Psoas muscle (tissue), 8 donors: ENCODE results near the gene PLEKHA6. TPM values are rescaled to one million over a fixed set of nuclear protein-coding genes. Genes with fewer than 3 reads are reported as not detected.
A peak's percentile ranks its signal among the peaks of the same experiment; 100 is the strongest.

ENCODE experiments used
- ATAC-seq, 4 donors: fragments of 200-7000 bp; cut with Tn5 transposase; one replicate each; pipeline ENCODE4 v1.9.1; 2020; ENCODE audit warnings: moderate library complexity in 3 of 4, mild to moderate bottlenecking in 2 of 4
- DNase-seq, 2 donors: peaks; one replicate each; pipeline ENCODE4 v3.0.0-alpha.2; 2020
- H3K27ac ChIP-seq: fragments of 200-600 bp; one replicate; pipeline ENCODE4 v1.8.0; 2022
- H3K27me3 ChIP-seq, 3 donors: fragments of 200-600 bp in 1 of 3; one replicate each; pipeline versions ENCODE4 v1.6.1 to v1.8.0; 2013 to 2022; ENCODE audit warnings: low read length in 2 of 3, mild to moderate bottlenecking in 2 of 3, moderate library complexity in 1 of 3; ENCODE audit not compliant: insufficient read depth in 3 of 3
- H3K36me3 ChIP-seq, 2 donors: fragments of 200-600 bp in 1 of 2; one replicate each; pipeline versions ENCODE4 v1.6.1 to v1.8.0; 2013 to 2022; ENCODE audit warnings: low read depth in 1 of 2, mild to moderate bottlenecking in 1 of 2, moderate library complexity in 1 of 2; ENCODE audit not compliant: insufficient read depth in 1 of 2
- H3K4me1 ChIP-seq: fragments of 200-600 bp; one replicate; pipeline ENCODE4 v1.8.0; 2022
- H3K4me3 ChIP-seq: fragments of 200-600 bp; one replicate; pipeline ENCODE4 v1.8.0; 2022; ENCODE audit warnings: mild to moderate bottlenecking
- H3K9me3 ChIP-seq: fragments of 200-600 bp; one replicate; pipeline ENCODE4 v1.8.0; 2022
- CTCF ChIP-seq: fragments of 200-600 bp; IDR thresholded peaks from one replicate; pipeline ENCODE4 v1.8.0; 2022; ENCODE audit warnings: antibody characterized with exemption
- WGBS, 3 donors: extraction: QIAGEN DNeasy Blood & Tissue Kit; methylation state at CpG; one replicate each; pipeline versions ENCODE4 v1.1.6 to v1.1.7; 2013; 5-methylcytosine and 5-hydroxymethylcytosine counted together
- intact Hi-C, 2 donors: fragments of 100-400 bp; cut with DNase I; formaldehyde crosslinking; loops; one replicate each; pipeline versions ENCODE4 v1.11.0 to v1.14.2; 2022
- polyA plus RNA-seq, 3 donors: library from polyadenylated mRNA; stranded (reverse); fragments of 200-250 nt; gene quantifications; one replicate each; pipeline ENCODE4 v1.2.3, GENCODE V29; 2013
- total RNA-seq, 4 donors: library from RNA; stranded (reverse); fragmentation: NEBNext Ultra II Directional in 2 of 4; extraction: Animal tissue kit (Norgen Biotek cat#: 25700) in 2 of 4; gene quantifications; one replicate each; pipeline versions ENCODE4 v1.2.1 to v1.2.4, GENCODE V29; 2021 to 2023
- donor health status: healthy with polysubstance abuse.
- donor health status: DM: no; HTN: no; CAD: no; lungs with moderate emphysema.
- donor health status: Bipolar disorder and iron deficiency.
- donor health status: healthy.
- donor health status: DM: yes; HTN: yes; CAD: no.
- donor health status: DM: no; HTN: no; CAD: no.
- donor health status: DM: no; HTN: no; CAD: no.
- donor health status: DM: yes; HTN: yes; CAD: no.

The PLEKHA6 gene
- total and polyA plus RNA-seq, 7 donors, result 0.92 to 7.1 (median 1.7) TPM

GRCh38 chr1:204217648-204218000 is 142.1 kb downstream of the PLEKHA6 start:
- no peak for DNase-seq
- TF ChIP-seq CTCF, result no peak
- Histone ChIP-seq H3K4me3 (no peak overlapping the region), H3K9me3 (no peaks in the 10 kb centered on the region), H3K4me1 (no peaks in the 10 kb centered on the region), H3K36me3 (no peaks in the 10 kb centered on the region), H3K27me3 (peaks cover 0 to 35% (median 0%) of the 10 kb centered on the region in 3 donors), H3K27ac (no peak overlapping the region)
- intact Hi-C loops, result no loop called here
- WGBS, 3 donors, result 40 to 43% (median 42%) methylated on average over 4 of the region's 4 CpGs
- no peak for ATAC-seq

- DNase-seq (no peak), ATAC-seq (no peak)
- 77 to 82% (median 80%) methylated on average over 11 of the region's 11 CpGs for WGBS, 3 donors
- intact Hi-C loops, result no loop called here
- no peak overlapping the region for H3K4me3 ChIP-seq
- H3K27me3 ChIP-seq, result peaks cover 0 to 35% (median 0%) of the 10 kb centered on the region in 3 donors
- no peaks in the 10 kb centered on the region for H3K9me3 ChIP-seq
- no peak overlapping the region for H3K27ac ChIP-seq
- H3K4me1 ChIP-seq, result no peaks in the 10 kb centered on the region
- no peaks in the 10 kb centered on the region for H3K36me3 ChIP-seq
- no peak for TF ChIP-seq CTCF
These were observed 142.7 kb downstream of the PLEKHA6 start for GRCh38 chr1:204216880-204217647.

GRCh38 chr1:204216236-204216635 is 143.5 kb downstream of the PLEKHA6 start:
- WGBS, 3 donors, result 87 to 95% (median 88%) methylated on average over 4 of the region's 4 CpGs
- H3K27ac ChIP-seq, result no peak overlapping the region
- TF ChIP-seq CTCF, result no peak
- no peaks in the 10 kb centered on the region for H3K9me3 ChIP-seq
- ATAC-seq, result no peak
- no peak for DNase-seq
- peaks cover 0 to 35% (median 0%) of the 10 kb centered on the region in 3 donors for H3K27me3 ChIP-seq
- no peaks in the 10 kb centered on the region for H3K4me1 ChIP-seq
- intact Hi-C loops, result no loop called here
- no peaks in the 10 kb centered on the region for H3K36me3 ChIP-seq
- H3K4me3 ChIP-seq, result no peak overlapping the region

- DNase-seq (peak; percentile 56 to 82), ATAC-seq (peak; percentile 69 to 76 (median 73))
- peaks cover 0 to 35% (median 2%) of the 10 kb centered on the region in 3 donors for H3K27me3 ChIP-seq
- H3K27ac ChIP-seq, result no peak within 1 kb of the TSS
- WGBS, 3 donors, result 9 to 11% (median 10%) methylated on average over 40 to 41 of the region's 41 CpGs
- H3K36me3 ChIP-seq, result no peaks in the 10 kb centered on the region
- no peaks in the 10 kb centered on the region for H3K4me1 ChIP-seq
- no peaks in the 10 kb centered on the region for H3K9me3 ChIP-seq
- peak within 1 kb of the TSS; percentile 38 for H3K4me3 ChIP-seq
- intact Hi-C loops, result loop anchor here in 1 of 2 donors (1.0 kb wide), 1 partner anchor 149 kb away; no protein-coding TSS in a partner anchor
- peak; percentile 54 for TF ChIP-seq CTCF
These were observed 145.8 kb downstream of the PLEKHA6 start, which contains the start of gene GOLT1A for GRCh38 chr1:204213668-204214662. TSS of gene GOLT1A (minus strand) at chr1:204213988. CDS start at chr1:204213906, 82 bp downstream.
